HepG2 (cell line): Measurements from ENCODE around the gene ST6GALNAC4. TPM values are rescaled to one million over a fixed set of nuclear protein-coding genes. Genes with fewer than 3 reads are reported as not detected.

Experiments
- ATAC-seq: fragments of 200-7000 bp; cut with Tn5 transposase; 3 replicates; pipeline ENCODE4 v1.9.1; 2020; ENCODE audit warnings: mild to moderate bottlenecking, moderate library complexity
- BruUV-seq: library from RNA; stranded (reverse); fragments of 400-500 nt; replicated peaks from 2 replicates; lab custom pipeline; 2021; lab: Mats Ljungman, UMichigan
- CTCF ChIA-PET: fragments of 300-600 bp; formaldehyde crosslinking; extraction: SDS; loops from one replicate; lab custom pipeline; 2021; ENCODE audit warnings: low total read pairs, inconsistent platforms, low intra/inter-chr PET ratio; lab: Yijun Ruan, JAX
- POLR2A ChIA-PET: fragments of 350-600 bp; sonication (Branson Sonifier 250); formaldehyde crosslinking; loops from one replicate; lab custom pipeline; 2020; ENCODE audit warnings: antibody characterized with exemption, inconsistent platforms; lab: Yijun Ruan, JAX
- DNase-seq: peaks from one replicate; pipeline ENCODE4 v3.0.0-alpha.2; 2015; ENCODE audit warnings: low spot score
- FAIRE-seq: peaks from 3 replicates; lab custom pipeline; 2011; peaks lifted over from hg19 to GRCh38; lab: Jason Lieb, UNC
- H2AFZ ChIP-seq: one replicate; pipeline ENCODE4 v1.6.1; 2011; ENCODE audit warnings: low read length, inconsistent platforms
- H3K27ac ChIP-seq: fragments of 300-600 bp; 3 replicates; pipeline ENCODE4 v1.8.0; 2011; ENCODE audit warnings: mixed run types, mild to moderate bottlenecking, mixed read lengths, low read length, inconsistent platforms; ENCODE audit not compliant: insufficient read depth; ENCODE audit errors: extremely low read length
- H3K27me3 ChIP-seq, 2 experiments: fragments of 200-600 bp in 1 of 2; 2 replicates in 1 of 2; 3 replicates in 1 of 2; pipeline versions ENCODE4 v1.6.0 to v1.8.0; 2011; ENCODE audit warnings: low read length in 2 of 2, mild to moderate bottlenecking in 2 of 2, moderate library complexity in 2 of 2, inconsistent platforms in 1 of 2; ENCODE audit not compliant: insufficient read depth in 2 of 2, control insufficient read depth in 1 of 2
- H3K36me3 ChIP-seq, 2 experiments: fragments of 200-600 bp in 1 of 2; replicated peaks in 1 of 2; 2 replicates in 1 of 2; 3 replicates in 1 of 2; pipeline versions ENCODE4 v1.5.1 to v1.8.0; 2011; ENCODE audit warnings: low read length in 2 of 2, inconsistent platforms in 1 of 2; ENCODE audit not compliant: insufficient read depth in 2 of 2, control insufficient read depth in 1 of 2
- H3K4me1 ChIP-seq: 2 replicates; pipeline ENCODE4 v1.5.1; 2012; ENCODE audit warnings: low read length, inconsistent platforms; ENCODE audit not compliant: insufficient read depth
- H3K4me2 ChIP-seq: 2 replicates; pipeline ENCODE4 v1.6.0; 2011; ENCODE audit warnings: low read depth, low read length, inconsistent platforms
- H3K4me3 ChIP-seq, 3 experiments: fragments of 200-600 bp in 1 of 3; sonication (generic), shearing (Covaris generic) in 1 of 3; replicated peaks in 1 of 3; 2 replicates each; pipeline ENCODE4 v1.5.1; 2011 to 2016; ENCODE audit warnings: low read length in 3 of 3, inconsistent platforms in 2 of 3, low read depth in 2 of 3, mild to moderate bottlenecking in 2 of 3, control low read depth in 1 of 3, mixed read lengths in 1 of 3; ENCODE audit not compliant: insufficient read depth in 1 of 3
- H3K79me2 ChIP-seq: one replicate; pipeline ENCODE4 v1.6.1; 2011; ENCODE audit warnings: low read length, inconsistent platforms; ENCODE audit not compliant: insufficient read depth
- H3K9ac ChIP-seq: 2 replicates; pipeline ENCODE4 v1.6.0; 2011; ENCODE audit warnings: mild to moderate bottlenecking, low read depth, low read length, inconsistent platforms; ENCODE audit not compliant: insufficient read depth
- H3K9me3 ChIP-seq: 2 replicates; pipeline ENCODE4 v1.5.1; 2012; ENCODE audit warnings: mild to moderate bottlenecking, low read length
- H4K20me1 ChIP-seq: 2 replicates; pipeline ENCODE4 v1.6.0; 2011; ENCODE audit warnings: inconsistent platforms, mild to moderate bottlenecking, low read length, moderate library complexity; ENCODE audit not compliant: insufficient read depth
- DR1 ChIP-seq: sonication (generic); formaldehyde crosslinking; IDR thresholded peaks from 2 replicates; pipeline ENCODE4 v1.8.0; 2021; ENCODE audit warnings: mild to moderate bottlenecking, missing genetic modification reagents, inconsistent platforms
- EEA1 ChIP-seq: sonication (generic); formaldehyde crosslinking; IDR thresholded peaks from 2 replicates; pipeline ENCODE4 v1.5.1; 2020; ENCODE audit warnings: mild to moderate bottlenecking, missing genetic modification reagents, borderline replicate concordance
- HNRNPL ChIP-seq: fragments of 200-400 bp; formaldehyde crosslinking; IDR thresholded peaks from 2 replicates; pipeline ENCODE4 v1.6.1; 2017; ENCODE audit warnings: mild to moderate bottlenecking, low read depth, low read length
- HOXA9 ChIP-seq: sonication (generic); formaldehyde crosslinking; IDR thresholded peaks from 2 replicates; pipeline ENCODE4 v1.8.1; 2022; ENCODE audit warnings: missing genetic modification reagents, mild to moderate bottlenecking, moderate library complexity, borderline replicate concordance
- KDM1A ChIP-seq: IDR thresholded peaks from 2 replicates; pipeline ENCODE4 v1.6.1; 2016; ENCODE audit warnings: missing compliant biosample characterization
- NCOA5 ChIP-seq: sonication (generic); formaldehyde crosslinking; IDR thresholded peaks from 2 replicates; pipeline ENCODE4 v1.4.0; 2020; ENCODE audit warnings: missing genetic modification reagents
- SALL2 ChIP-seq: sonication (generic); formaldehyde crosslinking; IDR thresholded peaks from 2 replicates; pipeline ENCODE4 v1.8.1; 2023; ENCODE audit warnings: mild to moderate bottlenecking, missing genetic modification reagents, inconsistent platforms
- SKIL ChIP-seq: sonication (generic); formaldehyde crosslinking; IDR thresholded peaks from 2 replicates; pipeline ENCODE4 v1.8.0; 2022; ENCODE audit warnings: missing genetic modification reagents, mild to moderate bottlenecking, moderate library complexity, borderline replicate concordance
- ZNF337 ChIP-seq: sonication (generic); formaldehyde crosslinking; IDR thresholded peaks from 2 replicates; pipeline ENCODE4 v1.5.1; 2020; ENCODE audit warnings: missing genetic modification reagents, low read depth, mild to moderate bottlenecking, borderline replicate concordance
- ZNF547 ChIP-seq: sonication (generic); formaldehyde crosslinking; IDR thresholded peaks from 2 replicates; pipeline ENCODE4 v1.5.1; 2020; ENCODE audit warnings: mild to moderate bottlenecking, missing genetic modification reagents
- ZNF563 ChIP-seq: sonication (generic); formaldehyde crosslinking; IDR thresholded peaks from 2 replicates; pipeline ENCODE4 v1.8.0; 2022; ENCODE audit warnings: mild to moderate bottlenecking, moderate library complexity, missing genetic modification reagents
- ZNF564 ChIP-seq: sonication (generic); formaldehyde crosslinking; IDR thresholded peaks from 2 replicates; pipeline ENCODE4 v1.8.1; 2023; ENCODE audit warnings: mild to moderate bottlenecking, missing genetic modification reagents
- ZNF607 ChIP-seq: sonication (generic); formaldehyde crosslinking; IDR thresholded peaks from 2 replicates; pipeline ENCODE4 v1.5.1; 2020; ENCODE audit warnings: missing genetic modification reagents, mild to moderate bottlenecking, borderline replicate concordance
- ZNF768 ChIP-seq: sonication (generic); formaldehyde crosslinking; IDR thresholded peaks from 2 replicates; pipeline ENCODE4 v1.4.0; 2020; ENCODE audit warnings: missing genetic modification reagents
- ZNF780A ChIP-seq: sonication (generic); formaldehyde crosslinking; IDR thresholded peaks from 2 replicates; pipeline ENCODE4 v1.8.0; 2022; ENCODE audit warnings: mild to moderate bottlenecking, missing genetic modification reagents, moderate library complexity
- ZNF788 ChIP-seq: sonication (generic); formaldehyde crosslinking; IDR thresholded peaks from 2 replicates; pipeline ENCODE4 v1.5.0; 2020; ENCODE audit warnings: mild to moderate bottlenecking, missing genetic modification reagents, borderline replicate concordance
- WGBS: methylation state at CpG from one replicate; pipeline ENCODE4 v1.1.6; 2017; ENCODE audit warnings: low lambda C conversion rate; 5-methylcytosine and 5-hydroxymethylcytosine counted together
- in situ Hi-C: cut with HindIII; loops from 2 replicates; pipeline ENCODE4 v1.10.0; 2017; ENCODE audit warnings: low pct_unique_long_range_greater_than_20kb; ENCODE audit not compliant: extremely low pct_ligation_motif_present
- intact Hi-C: fragments of 100-400 bp; cut with micrococcal nuclease; formaldehyde crosslinking; loops from one replicate; pipeline ENCODE4 v1.10.0; 2022; ENCODE audit not compliant: unreplicated experiment
- polyA plus RNA-seq, 8 experiments: library from polyadenylated mRNA; depleted of rRNA in 3 of 8; stranded (reverse) in 7 of 8; unstranded in 1 of 8; fragments of >200 nt; fragmentation: Illumina TruSeq in 4 of 8; extraction: Trizol in 4 of 8; gene quantifications; 2 replicates each; pipeline versions ENCODE4 v1.2.1 to v1.2.3, GENCODE V29; 2011 to 2016; ENCODE audit warnings: low read depth in 4 of 8, missing spikeins in 1 of 8, mixed read lengths in 1 of 8; ENCODE audit not compliant: insufficient read depth in 1 of 8
- total RNA-seq, 5 experiments: library from RNA; depleted of rRNA; stranded (reverse); fragments of >200 nt; fragmentation: Illumina TruSeq; extraction: Trizol; gene quantifications; 2 replicates each; pipeline ENCODE4 v1.2.3, GENCODE V29; 2016; ENCODE audit warnings: low read depth in 1 of 5
- TF ChIP-seq, protein P1 (sequence below): sonication (generic); formaldehyde crosslinking; IDR thresholded peaks from 2 replicates; pipeline ENCODE4 v1.5.0; 2020; ENCODE audit warnings: mild to moderate bottlenecking, missing genetic modification reagents, borderline replicate concordance

ST6GALNAC4 gene
- total and polyA plus RNA-seq, 2 of the 13 experiments (the other 11 are each of a cell fraction or from before 2014, with no cell fraction given) = 18.8 to 27.7 TPM

DNA sequence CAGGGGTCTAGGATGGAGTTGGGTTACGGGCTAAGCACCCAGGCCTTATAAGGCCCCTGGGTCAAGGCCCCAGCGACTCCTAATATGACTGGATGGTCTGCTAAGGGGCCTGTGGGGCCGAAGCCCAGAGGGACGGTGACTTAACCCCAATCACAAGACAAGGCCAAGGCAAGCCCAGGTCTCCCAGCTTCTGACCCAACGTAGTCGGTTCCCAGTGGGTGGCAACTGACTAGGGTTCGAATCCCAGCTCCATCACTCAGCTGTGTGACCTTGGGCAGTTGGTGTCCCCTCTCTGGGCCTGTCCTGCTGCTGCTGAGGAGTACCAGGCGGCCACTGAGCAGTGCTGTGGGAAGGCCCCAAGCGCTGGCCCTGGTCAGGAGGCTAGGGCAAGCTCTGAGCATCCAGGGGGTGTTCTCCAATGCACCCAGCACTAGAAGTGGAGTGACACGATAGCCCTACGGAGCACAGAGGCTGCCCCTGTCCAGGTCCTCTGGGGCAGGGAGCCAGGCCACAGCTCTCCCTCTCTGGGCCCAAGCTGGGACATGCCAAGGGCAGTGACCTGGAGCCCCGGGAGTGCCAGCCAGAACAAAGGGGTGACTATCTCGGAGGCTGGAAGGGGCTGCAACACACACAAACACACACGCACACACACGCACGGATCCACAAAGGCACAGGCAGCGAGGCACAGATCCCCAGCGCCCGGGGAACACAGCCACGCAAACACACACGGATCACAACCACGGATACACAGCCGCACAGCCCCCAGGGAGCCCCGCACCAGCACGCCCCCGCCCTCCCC lies 39.9 kb downstream of the ST6GALNAC4 start:
- 76% methylated on average over 5 of the region's 26 CpGs for WGBS
- H3K9me3 ChIP-seq = no peaks in the 10 kb centered on the region
- peak overlapping the region; percentile 63; the same call in 1 of the 2 replicates for H3K9ac ChIP-seq
- ATAC-seq = peak; percentile 63
- BruUV-seq = TSS peak; percentile 52
- no peak for DNase-seq
- no peak for FAIRE-seq
- peak overlapping the region; percentile 14 for H3K27ac ChIP-seq
- no peaks in the 10 kb centered on the region for H3K79me2 ChIP-seq
- H3K4me3 ChIP-seq = peak overlapping the region; percentile 67 to 82 (median 69)
- no peaks in the 10 kb centered on the region for H3K36me3 ChIP-seq
- ChIA-PET POLR2A (interaction anchor here (2.1 to 2.3 kb wide), 2 partner anchors 20 to 40 kb away, joined by 6 to 11 read pairs; partner anchors contain the start of gene ST6GALNAC4), CTCF (no interaction called here)
- intact Hi-C loops = no loop called here
- no peaks in the 10 kb centered on the region for H4K20me1 ChIP-seq
- H2AFZ ChIP-seq = no peak overlapping the region
- no peaks in the 10 kb centered on the region for H3K27me3 ChIP-seq
- peaks cover 38% of the 10 kb centered on the region for H3K4me1 ChIP-seq
- in situ Hi-C loops = no loop called here
- H3K4me2 ChIP-seq = peak overlapping the region; percentile 87
- 0 out of 2 replicates have a peak, but pooled peaks have one; percentile 12 for TF ChIP-seq ZNF563 (CRISPR knock-in tag)
- TF ChIP-seq HOXA9 (CRISPR knock-in tag) = peak; percentile 21; the same call in 1 of the 2 replicates
- 0 out of 2 replicates have a peak, but pooled peaks have one; percentile 2 for TF ChIP-seq EEA1 (CRISPR knock-in tag)
- TF ChIP-seq ZNF768 (CRISPR knock-in tag) = peak; percentile 99
- TF ChIP-seq DR1 (CRISPR knock-in tag) = 0 out of 2 replicates have a peak, but pooled peaks have one; percentile 20
- peak; percentile 20; the same call in 1 of the 2 replicates for TF ChIP-seq ZNF564 (CRISPR knock-in tag)
- 0 out of 2 replicates have a peak, but pooled peaks have one; percentile 16 for TF ChIP-seq ZNF547 (CRISPR knock-in tag)
- no peak for TF ChIP-seq ZNF337 (CRISPR knock-in tag)
- TF ChIP-seq, protein P1, sequence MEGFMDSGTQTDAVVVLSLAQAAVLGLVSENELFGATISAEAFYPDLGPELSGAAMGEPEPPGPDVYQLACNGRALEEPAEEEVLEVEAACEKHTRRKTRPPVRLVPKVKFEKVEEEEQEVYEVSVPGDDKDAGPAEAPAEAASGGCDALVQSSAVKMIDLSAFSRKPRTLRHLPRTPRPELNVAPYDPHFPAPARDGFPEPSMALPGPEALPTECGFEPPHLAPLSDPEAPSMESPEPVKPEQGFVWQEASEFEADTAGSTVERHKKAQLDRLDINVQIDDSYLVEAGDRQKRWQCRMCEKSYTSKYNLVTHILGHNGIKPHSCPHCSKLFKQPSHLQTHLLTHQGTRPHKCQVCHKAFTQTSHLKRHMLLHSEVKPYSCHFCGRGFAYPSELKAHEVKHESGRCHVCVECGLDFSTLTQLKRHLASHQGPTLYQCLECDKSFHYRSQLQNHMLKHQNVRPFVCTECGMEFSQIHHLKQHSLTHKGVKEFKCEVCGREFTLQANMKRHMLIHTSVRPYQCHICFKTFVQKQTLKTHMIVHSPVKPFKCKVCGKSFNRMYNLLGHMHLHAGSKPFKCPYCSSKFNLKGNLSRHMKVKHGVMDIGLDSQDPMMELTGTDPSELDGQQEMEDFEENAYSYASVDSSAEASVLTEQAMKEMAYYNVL (CRISPR knock-in tag) = 0 out of 2 replicates have a peak, but pooled peaks have one; percentile 38
- TF ChIP-seq HNRNPL = peak; percentile 87
- TF ChIP-seq SALL2 = 0 out of 2 replicates have a peak, but pooled peaks have one; percentile 40
- TF ChIP-seq ZNF607 = 0 out of 2 replicates have a peak, but pooled peaks have one; percentile 30
- no peak for TF ChIP-seq NCOA5 (CRISPR knock-in tag)
- peak; percentile 43; the same call in 1 of the 2 replicates for TF ChIP-seq SKIL (CRISPR knock-in tag)
- TF ChIP-seq ZNF788 (CRISPR knock-in tag) = peak; percentile 37; the same call in 1 of the 2 replicates
- 0 out of 2 replicates have a peak, but pooled peaks have one; percentile 22 for TF ChIP-seq KDM1A (CRISPR knock-in tag)
- TF ChIP-seq ZNF780A = no peak
